Activated T-helper 9 cell treated with anti-CD3 and anti-CD28 coated beads, Interleukin-2, amount 50 U/mL, for 16 hours (primary cell): ENCODE data around the gene ABCG1.

Experiments used
- DNase-seq: peaks from one replicate; pipeline ENCODE4 v3.0.0-alpha.2; 2020; ENCODE audit warnings: low read depth

Gene ABCG1

GRCh38 chr21:42272109-42272962 is 53.4 kb downstream of the ABCG1 start:
- no peak for DNase-seq

- no peak for DNase-seq
These were observed 54.2 kb downstream of the ABCG1 start for GRCh38 chr21:42272984-42273600.

GRCh38 chr21:42276076-42276475 is 57.1 kb downstream of the ABCG1 start:
- DNase-seq = no peak

GRCh38 chr21:42276526-42277154 is 57.7 kb downstream of the ABCG1 start:
- no peak for DNase-seq

GRCh38 chr21:42277593-42277992 is 58.7 kb downstream of the ABCG1 start:
- no peak for DNase-seq

- no peak for DNase-seq
These were observed 59.7 kb downstream of the ABCG1 start for GRCh38 chr21:42278451-42279149.

GRCh38 chr21:42279341-42279871 is 60.5 kb downstream of the ABCG1 start:
- DNase-seq = no peak

GRCh38 chr21:42279888-42280287 is 60.9 kb downstream of the ABCG1 start:
- no peak for DNase-seq

GRCh38 chr21:42280356-42281180 is 61.6 kb downstream of the ABCG1 start:
- DNase-seq = no peak

GRCh38 chr21:42281181-42281680 is 62.3 kb downstream of the ABCG1 start:
- DNase-seq = no peak

GRCh38 chr21:42282021-42282420 is 63.1 kb downstream of the ABCG1 start:
- DNase-seq = no peak

GRCh38 chr21:42282715-42283114 is 63.8 kb downstream of the ABCG1 start:
- no peak for DNase-seq

- no peak for DNase-seq
These were observed 66.8 kb downstream of the ABCG1 start for GRCh38 chr21:42285569-42286245.

GRCh38 chr21:42286416-42286815 is 67.5 kb downstream of the ABCG1 start:
- DNase-seq = no peak

- no peak for DNase-seq
These were observed 68.5 kb downstream of the ABCG1 start for GRCh38 chr21:42287193-42288083.

GRCh38 chr21:42288962-42289361 is 70.0 kb downstream of the ABCG1 start:
- no peak for DNase-seq

GRCh38 chr21:42289926-42290325 is 71.0 kb downstream of the ABCG1 start:
- DNase-seq = no peak

- no peak for DNase-seq
These were observed 71.6 kb downstream of the ABCG1 start for GRCh38 chr21:42290505-42290904.

- no peak for DNase-seq
These were observed 72.2 kb downstream of the ABCG1 start for GRCh38 chr21:42291003-42291750.
